HepG2 (cell line): Measurements from ENCODE around the gene TDRD9. TPM values are rescaled to one million over a fixed set of nuclear protein-coding genes. Genes with fewer than 3 reads are reported as not detected.

Experiments
- FOSL2 ChIP-seq: sonication (generic); formaldehyde crosslinking; IDR thresholded peaks from 2 replicates; pipeline ENCODE4 v1.4.0; 2020; ENCODE audit warnings: missing genetic modification reagents
- GABPB1 ChIP-seq: IDR thresholded peaks from 2 replicates; pipeline ENCODE4 v1.6.1; 2016; ENCODE audit warnings: mild to moderate bottlenecking, missing genetic modification reagents, moderate library complexity, missing compliant biosample characterization
- HOXA5 ChIP-seq: sonication (generic); formaldehyde crosslinking; IDR thresholded peaks from 2 replicates; pipeline ENCODE4 v1.4.0; 2020; ENCODE audit warnings: missing genetic modification reagents
- MAFG ChIP-seq: sonication (generic); formaldehyde crosslinking; IDR thresholded peaks from 2 replicates; pipeline ENCODE4 v1.5.1; 2020; ENCODE audit warnings: mild to moderate bottlenecking, missing genetic modification reagents
- PAWR ChIP-seq: sonication (generic); formaldehyde crosslinking; IDR thresholded peaks from 2 replicates; pipeline ENCODE4 v1.4.0; 2020; ENCODE audit warnings: missing genetic modification reagents, mild to moderate bottlenecking, borderline replicate concordance
- RXRA ChIP-seq: sonication (generic); formaldehyde crosslinking; IDR thresholded peaks from 2 replicates; pipeline ENCODE4 v1.5.1; 2020; ENCODE audit warnings: missing genetic modification reagents
- SALL2 ChIP-seq: sonication (generic); formaldehyde crosslinking; IDR thresholded peaks from 2 replicates; pipeline ENCODE4 v1.8.1; 2023; ENCODE audit warnings: mild to moderate bottlenecking, missing genetic modification reagents, inconsistent platforms
- SP1 ChIP-seq, 2 experiments: fragments of 450-650 bp in 1 of 2; sonication (generic) in 1 of 2; formaldehyde crosslinking in 1 of 2; IDR thresholded peaks; 2 replicates each; pipeline versions ENCODE4 v1.4.0 to v1.6.1; 2016 to 2020; ENCODE audit warnings: missing genetic modification reagents in 1 of 2
- ZNF143 ChIP-seq: sonication (generic); formaldehyde crosslinking; IDR thresholded peaks from 2 replicates; pipeline ENCODE4 v1.4.0; 2020; ENCODE audit warnings: missing genetic modification reagents
- ZNF614 ChIP-seq: IDR thresholded peaks from 2 replicates; pipeline ENCODE4 v1.6.1; 2018; ENCODE audit warnings: missing biosample characterization, missing genetic modification reagents, inconsistent platforms, borderline replicate concordance
- polyA plus RNA-seq, 8 experiments: library from polyadenylated mRNA; depleted of rRNA in 3 of 8; stranded (reverse) in 7 of 8; unstranded in 1 of 8; fragments of >200 nt; fragmentation: Illumina TruSeq in 4 of 8; extraction: Trizol in 4 of 8; gene quantifications; 2 replicates each; pipeline versions ENCODE4 v1.2.1 to v1.2.3, GENCODE V29; 2011 to 2016; ENCODE audit warnings: low read depth in 4 of 8, missing spikeins in 1 of 8, mixed read lengths in 1 of 8; ENCODE audit not compliant: insufficient read depth in 1 of 8
- total RNA-seq, 5 experiments: library from RNA; depleted of rRNA; stranded (reverse); fragments of >200 nt; fragmentation: Illumina TruSeq; extraction: Trizol; gene quantifications; 2 replicates each; pipeline ENCODE4 v1.2.3, GENCODE V29; 2016; ENCODE audit warnings: low read depth in 1 of 5
- TF ChIP-seq, protein P1 (sequence below): sonication (generic); formaldehyde crosslinking; IDR thresholded peaks from 2 replicates; pipeline ENCODE4 v1.5.1; 2020; ENCODE audit warnings: mild to moderate bottlenecking, missing genetic modification reagents, moderate library complexity
- TF ChIP-seq, protein P2 (sequence below): sonication (generic); formaldehyde crosslinking; IDR thresholded peaks from 2 replicates; pipeline ENCODE4 v1.4.0; 2020; ENCODE audit warnings: missing genetic modification reagents, low read depth, mild to moderate bottlenecking, borderline replicate concordance
- TF ChIP-seq, protein P3 (sequence below), 2 experiments: sonication (generic) in 1 of 2; formaldehyde crosslinking in 1 of 2; IDR thresholded peaks; 2 replicates each; pipeline versions ENCODE4 v1.4.0 to v1.6.1; 2018 to 2020; ENCODE audit warnings: missing genetic modification reagents in 2 of 2, borderline replicate concordance in 1 of 2, low read depth in 1 of 2, mild to moderate bottlenecking in 1 of 2, missing biosample characterization in 1 of 2
- TF ChIP-seq, protein P4 (sequence below): IDR thresholded peaks from 2 replicates; pipeline ENCODE4 v1.6.1; 2016
- TF ChIP-seq, protein P5 (sequence below): sonication (generic); formaldehyde crosslinking; IDR thresholded peaks from 2 replicates; pipeline ENCODE4 v1.4.0; 2020; ENCODE audit warnings: missing genetic modification reagents

TDRD9 gene
- total and polyA plus RNA-seq, 2 of the 13 experiments (the other 11 are each of a cell fraction or from before 2014, with no cell fraction given): not detected

DNA sequence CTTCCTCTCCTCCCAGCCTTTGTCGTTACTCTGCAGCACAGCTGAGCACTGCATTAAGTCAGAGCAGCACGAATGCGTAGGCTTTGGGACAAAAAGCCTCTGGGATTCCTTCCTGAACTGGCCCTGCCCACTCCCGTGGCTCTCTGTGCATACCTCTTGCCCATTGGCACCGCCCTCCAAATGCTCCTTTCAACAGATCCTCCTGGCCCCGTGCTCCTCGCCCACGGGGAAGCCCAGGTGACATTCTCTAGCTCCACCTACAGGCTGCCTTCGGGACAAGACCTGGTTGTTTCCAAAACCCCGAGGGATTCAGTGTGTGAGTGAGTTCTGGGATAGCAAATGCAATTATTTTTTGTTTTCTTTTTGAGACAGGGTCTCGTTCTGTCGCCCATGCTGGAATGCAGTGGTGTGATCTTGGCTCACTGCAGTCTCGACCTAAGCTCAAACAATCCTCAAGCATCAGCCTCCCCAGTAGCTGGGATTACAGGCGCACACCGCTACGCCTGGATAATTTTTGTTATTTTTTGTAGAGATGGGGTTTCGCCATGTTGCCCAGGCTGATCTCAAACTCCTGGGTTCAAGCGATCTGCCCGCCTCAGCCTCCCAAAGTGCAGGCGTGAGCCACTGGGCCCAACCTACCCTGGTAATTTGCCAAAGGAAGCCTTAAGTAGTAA lies 17.9 kb upstream of the TDRD9 start (continued):
- TF ChIP-seq, protein P1, sequence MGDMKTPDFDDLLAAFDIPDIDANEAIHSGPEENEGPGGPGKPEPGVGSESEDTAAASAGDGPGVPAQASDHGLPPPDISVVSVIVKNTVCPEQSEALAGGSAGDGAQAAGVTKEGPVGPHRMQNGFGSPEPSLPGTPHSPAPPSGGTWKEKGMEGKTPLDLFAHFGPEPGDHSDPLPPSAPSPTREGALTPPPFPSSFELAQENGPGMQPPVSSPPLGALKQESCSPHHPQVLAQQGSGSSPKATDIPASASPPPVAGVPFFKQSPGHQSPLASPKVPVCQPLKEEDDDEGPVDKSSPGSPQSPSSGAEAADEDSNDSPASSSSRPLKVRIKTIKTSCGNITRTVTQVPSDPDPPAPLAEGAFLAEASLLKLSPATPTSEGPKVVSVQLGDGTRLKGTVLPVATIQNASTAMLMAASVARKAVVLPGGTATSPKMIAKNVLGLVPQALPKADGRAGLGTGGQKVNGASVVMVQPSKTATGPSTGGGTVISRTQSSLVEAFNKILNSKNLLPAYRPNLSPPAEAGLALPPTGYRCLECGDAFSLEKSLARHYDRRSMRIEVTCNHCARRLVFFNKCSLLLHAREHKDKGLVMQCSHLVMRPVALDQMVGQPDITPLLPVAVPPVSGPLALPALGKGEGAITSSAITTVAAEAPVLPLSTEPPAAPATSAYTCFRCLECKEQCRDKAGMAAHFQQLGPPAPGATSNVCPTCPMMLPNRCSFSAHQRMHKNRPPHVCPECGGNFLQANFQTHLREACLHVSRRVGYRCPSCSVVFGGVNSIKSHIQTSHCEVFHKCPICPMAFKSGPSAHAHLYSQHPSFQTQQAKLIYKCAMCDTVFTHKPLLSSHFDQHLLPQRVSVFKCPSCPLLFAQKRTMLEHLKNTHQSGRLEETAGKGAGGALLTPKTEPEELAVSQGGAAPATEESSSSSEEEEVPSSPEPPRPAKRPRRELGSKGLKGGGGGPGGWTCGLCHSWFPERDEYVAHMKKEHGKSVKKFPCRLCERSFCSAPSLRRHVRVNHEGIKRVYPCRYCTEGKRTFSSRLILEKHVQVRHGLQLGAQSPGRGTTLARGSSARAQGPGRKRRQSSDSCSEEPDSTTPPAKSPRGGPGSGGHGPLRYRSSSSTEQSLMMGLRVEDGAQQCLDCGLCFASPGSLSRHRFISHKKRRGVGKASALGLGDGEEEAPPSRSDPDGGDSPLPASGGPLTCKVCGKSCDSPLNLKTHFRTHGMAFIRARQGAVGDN: peak; percentile 60
- TF ChIP-seq ZNF143: peak; percentile 14; the same call in 1 of the 2 replicates
- TF ChIP-seq MAFG (CRISPR knock-in tag): no peak
- TF ChIP-seq HOXA5 (CRISPR knock-in tag): peak; percentile 35; the same call in 1 of the 2 replicates
- TF ChIP-seq, protein P2, sequence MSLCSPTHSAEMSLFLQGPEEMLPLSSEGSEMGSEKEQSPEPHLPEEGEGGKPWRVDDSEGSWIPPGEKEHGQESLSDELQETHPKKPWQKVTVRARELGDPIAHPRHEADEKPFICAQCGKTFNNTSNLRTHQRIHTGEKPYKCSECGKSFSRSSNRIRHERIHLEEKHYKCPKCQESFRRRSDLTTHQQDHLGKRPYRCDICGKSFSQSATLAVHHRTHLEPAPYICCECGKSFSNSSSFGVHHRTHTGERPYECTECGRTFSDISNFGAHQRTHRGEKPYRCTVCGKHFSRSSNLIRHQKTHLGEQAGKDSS (CRISPR knock-in tag): peak; percentile 86
- TF ChIP-seq PAWR (CRISPR knock-in tag): no peak
- peak; percentile 31; the same call in 1 of the 2 replicates for TF ChIP-seq RXRA (CRISPR knock-in tag)
- TF ChIP-seq, protein P3, sequence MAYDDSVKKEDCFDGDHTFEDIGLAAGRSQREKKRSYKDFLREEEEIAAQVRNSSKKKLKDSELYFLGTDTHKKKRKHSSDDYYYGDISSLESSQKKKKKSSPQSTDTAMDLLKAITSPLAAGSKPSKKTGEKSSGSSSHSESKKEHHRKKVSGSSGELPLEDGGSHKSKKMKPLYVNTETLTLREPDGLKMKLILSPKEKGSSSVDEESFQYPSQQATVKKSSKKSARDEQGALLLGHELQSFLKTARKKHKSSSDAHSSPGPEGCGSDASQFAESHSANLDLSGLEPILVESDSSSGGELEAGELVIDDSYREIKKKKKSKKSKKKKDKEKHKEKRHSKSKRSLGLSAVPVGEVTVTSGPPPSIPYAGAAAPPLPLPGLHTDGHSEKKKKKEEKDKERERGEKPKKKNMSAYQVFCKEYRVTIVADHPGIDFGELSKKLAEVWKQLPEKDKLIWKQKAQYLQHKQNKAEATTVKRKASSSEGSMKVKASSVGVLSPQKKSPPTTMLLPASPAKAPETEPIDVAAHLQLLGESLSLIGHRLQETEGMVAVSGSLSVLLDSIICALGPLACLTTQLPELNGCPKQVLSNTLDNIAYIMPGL (CRISPR knock-in tag; IDR thresholded peaks at IDR 0.05; ENCODE audit: borderline replicate concordance in 1 of 2, low read depth in 1 of 2): peak in 1 of 2 experiments; percentile 55; a peak in 1 of 4 replicates
- TF ChIP-seq, protein P4, sequence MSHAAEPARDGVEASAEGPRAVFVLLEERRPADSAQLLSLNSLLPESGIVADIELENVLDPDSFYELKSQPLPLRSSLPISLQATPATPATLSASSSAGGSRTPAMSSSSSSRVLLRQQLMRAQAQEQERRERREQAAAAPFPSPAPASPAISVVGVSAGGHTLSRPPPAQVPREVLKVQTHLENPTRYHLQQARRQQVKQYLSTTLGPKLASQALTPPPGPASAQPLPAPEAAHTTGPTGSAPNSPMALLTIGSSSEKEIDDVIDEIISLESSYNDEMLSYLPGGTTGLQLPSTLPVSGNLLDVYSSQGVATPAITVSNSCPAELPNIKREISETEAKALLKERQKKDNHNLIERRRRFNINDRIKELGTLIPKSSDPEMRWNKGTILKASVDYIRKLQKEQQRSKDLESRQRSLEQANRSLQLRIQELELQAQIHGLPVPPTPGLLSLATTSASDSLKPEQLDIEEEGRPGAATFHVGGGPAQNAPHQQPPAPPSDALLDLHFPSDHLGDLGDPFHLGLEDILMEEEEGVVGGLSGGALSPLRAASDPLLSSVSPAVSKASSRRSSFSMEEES (CRISPR knock-in tag): 0 out of 2 replicates have a peak, but pooled peaks have one; percentile 23
- TF ChIP-seq, protein P5, sequence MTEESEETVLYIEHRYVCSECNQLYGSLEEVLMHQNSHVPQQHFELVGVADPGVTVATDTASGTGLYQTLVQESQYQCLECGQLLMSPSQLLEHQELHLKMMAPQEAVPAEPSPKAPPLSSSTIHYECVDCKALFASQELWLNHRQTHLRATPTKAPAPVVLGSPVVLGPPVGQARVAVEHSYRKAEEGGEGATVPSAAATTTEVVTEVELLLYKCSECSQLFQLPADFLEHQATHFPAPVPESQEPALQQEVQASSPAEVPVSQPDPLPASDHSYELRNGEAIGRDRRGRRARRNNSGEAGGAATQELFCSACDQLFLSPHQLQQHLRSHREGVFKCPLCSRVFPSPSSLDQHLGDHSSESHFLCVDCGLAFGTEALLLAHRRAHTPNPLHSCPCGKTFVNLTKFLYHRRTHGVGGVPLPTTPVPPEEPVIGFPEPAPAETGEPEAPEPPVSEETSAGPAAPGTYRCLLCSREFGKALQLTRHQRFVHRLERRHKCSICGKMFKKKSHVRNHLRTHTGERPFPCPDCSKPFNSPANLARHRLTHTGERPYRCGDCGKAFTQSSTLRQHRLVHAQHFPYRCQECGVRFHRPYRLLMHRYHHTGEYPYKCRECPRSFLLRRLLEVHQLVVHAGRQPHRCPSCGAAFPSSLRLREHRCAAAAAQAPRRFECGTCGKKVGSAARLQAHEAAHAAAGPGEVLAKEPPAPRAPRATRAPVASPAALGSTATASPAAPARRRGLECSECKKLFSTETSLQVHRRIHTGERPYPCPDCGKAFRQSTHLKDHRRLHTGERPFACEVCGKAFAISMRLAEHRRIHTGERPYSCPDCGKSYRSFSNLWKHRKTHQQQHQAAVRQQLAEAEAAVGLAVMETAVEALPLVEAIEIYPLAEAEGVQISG (CRISPR knock-in tag): peak; percentile 51
- peak; percentile 34; the same call in 1 of the 2 replicates for TF ChIP-seq ZNF614 (CRISPR knock-in tag)
- TF ChIP-seq SALL2 (CRISPR knock-in tag): no peak
- no peak for TF ChIP-seq SP1 (IDR thresholded peaks at IDR 0.05)
- no peak for TF ChIP-seq SP1 (CRISPR knock-in tag; IDR thresholded peaks at IDR 0.05)
- TF ChIP-seq FOSL2 (CRISPR knock-in tag): peak; percentile 22; the same call in 1 of the 2 replicates
- 0 out of 2 replicates have a peak, but pooled peaks have one; percentile 12 for TF ChIP-seq GABPB1 (CRISPR knock-in tag)
